Sigmoid colon (tissue), 7 donors: ENCODE data around the gene IL1A. TPM values are rescaled to one million over a fixed set of nuclear protein-coding genes. Genes with fewer than 3 reads are reported as not detected.

Source experiments
- DNase-seq: peaks from one replicate; pipeline ENCODE4 v3.0.0-alpha.2; 2019
- H3K27ac ChIP-seq, 4 donors: fragments of 200-600 bp; sonication (generic); one replicate each; pipeline ENCODE4 v1.5.1; 2016 to 2019; ENCODE audit warnings: mild to moderate bottlenecking in 1 of 4
- H3K27me3 ChIP-seq, 3 donors: fragments of 200-600 bp; sonication (generic); one replicate each; pipeline ENCODE4 v1.5.1; 2019; ENCODE audit warnings: mild to moderate bottlenecking in 1 of 3
- H3K36me3 ChIP-seq, 4 donors: fragments of 200-600 bp; sonication (generic); one replicate each; pipeline ENCODE4 v1.5.1; 2016 to 2019
- H3K4me1 ChIP-seq, 4 donors: fragments of 200-600 bp; sonication (generic); one replicate each; pipeline ENCODE4 v1.5.1; 2017 to 2019
- H3K4me3 ChIP-seq, 4 donors: fragments of 200-600 bp; sonication (generic); one replicate each; pipeline ENCODE4 v1.5.1; 2017 to 2019; ENCODE audit warnings: mild to moderate bottlenecking in 2 of 4, moderate library complexity in 1 of 4
- H3K9me3 ChIP-seq, 4 donors: fragments of 200-600 bp in 3 of 4; sonication (generic) in 3 of 4; one replicate each; pipeline versions ENCODE4 v1.5.1 to v1.6.1; 2013 to 2019
- EP300 ChIP-seq, 4 donors: sonication (generic); formaldehyde crosslinking; IDR thresholded peaks; one replicate each; pipeline ENCODE4 v1.6.1; 2017; ENCODE audit warnings: antibody characterized with exemption in 4 of 4
- POLR2A ChIP-seq, 2 donors: fragments of 450-650 bp; IDR thresholded peaks; one replicate each; pipeline ENCODE4 v1.6.1; 2016; ENCODE audit warnings: antibody characterized with exemption in 2 of 2, mild to moderate bottlenecking in 2 of 2, moderate library complexity in 2 of 2
- POLR2AphosphoS5 ChIP-seq, 4 donors: sonication (generic); formaldehyde crosslinking; IDR thresholded peaks; one replicate each; pipeline ENCODE4 v1.6.1; 2017; ENCODE audit warnings: antibody characterized with exemption in 4 of 4
- WGBS, 2 donors: extraction: QIAGEN DNeasy Blood & Tissue Kit; methylation state at CpG; one replicate each; pipeline ENCODE4 v1.1.7; 2013; 5-methylcytosine and 5-hydroxymethylcytosine counted together
- intact Hi-C: fragments of 100-400 bp; cut with DNase I; formaldehyde crosslinking; loops from one replicate; pipeline ENCODE4 v1.15.1; 2023
- polyA plus RNA-seq, 3 donors: library from polyadenylated mRNA; stranded (reverse); fragments of 200-250 nt; gene quantifications; one replicate each; pipeline ENCODE4 v1.2.3, GENCODE V29; 2013
- total RNA-seq, 4 donors: library from RNA; depleted of rRNA; stranded (reverse); fragments of >200 nt; gene quantifications; one replicate each; pipeline ENCODE4 v1.1.0, GENCODE V29; 2016
- TF ChIP-seq, protein P1 (sequence below), 4 experiments: fragments of 450-650 bp in 3 of 4; fragments of 200-600 bp in 1 of 4; IDR thresholded peaks; one replicate each; pipeline ENCODE4 v1.5.1; 2016 to 2019; ENCODE audit warnings: antibody characterized with exemption in 4 of 4, mild to moderate bottlenecking in 3 of 4, moderate library complexity in 2 of 4
- donor health status: healthy with polysubstance abuse.
- donor health status: Bipolar disorder and iron deficiency.
- donor health status: healthy.

IL1A gene
- total and polyA plus RNA-seq, 7 donors = 0.46 to 0.73 TPM; not detected in 5

- no peaks in the 10 kb centered on the region for H3K27me3 ChIP-seq
- intact Hi-C loops = no loop called here
- no peak for TF ChIP-seq POLR2AphosphoS5 (IDR thresholded peaks at IDR 0.05)
- no peak for TF ChIP-seq POLR2A (IDR thresholded peaks at IDR 0.05)
- no peak for TF ChIP-seq EP300 (IDR thresholded peaks at IDR 0.05)
- TF ChIP-seq, protein P1, sequence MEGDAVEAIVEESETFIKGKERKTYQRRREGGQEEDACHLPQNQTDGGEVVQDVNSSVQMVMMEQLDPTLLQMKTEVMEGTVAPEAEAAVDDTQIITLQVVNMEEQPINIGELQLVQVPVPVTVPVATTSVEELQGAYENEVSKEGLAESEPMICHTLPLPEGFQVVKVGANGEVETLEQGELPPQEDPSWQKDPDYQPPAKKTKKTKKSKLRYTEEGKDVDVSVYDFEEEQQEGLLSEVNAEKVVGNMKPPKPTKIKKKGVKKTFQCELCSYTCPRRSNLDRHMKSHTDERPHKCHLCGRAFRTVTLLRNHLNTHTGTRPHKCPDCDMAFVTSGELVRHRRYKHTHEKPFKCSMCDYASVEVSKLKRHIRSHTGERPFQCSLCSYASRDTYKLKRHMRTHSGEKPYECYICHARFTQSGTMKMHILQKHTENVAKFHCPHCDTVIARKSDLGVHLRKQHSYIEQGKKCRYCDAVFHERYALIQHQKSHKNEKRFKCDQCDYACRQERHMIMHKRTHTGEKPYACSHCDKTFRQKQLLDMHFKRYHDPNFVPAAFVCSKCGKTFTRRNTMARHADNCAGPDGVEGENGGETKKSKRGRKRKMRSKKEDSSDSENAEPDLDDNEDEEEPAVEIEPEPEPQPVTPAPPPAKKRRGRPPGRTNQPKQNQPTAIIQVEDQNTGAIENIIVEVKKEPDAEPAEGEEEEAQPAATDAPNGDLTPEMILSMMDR (IDR thresholded peaks at IDR 0.05) = no peak
- no peak overlapping the region for H3K4me3 ChIP-seq
- WGBS, 2 donors = 0% methylated on average over 1 of the region's 1 CpG
- no peak overlapping the region for H3K27ac ChIP-seq
- H3K4me1 ChIP-seq = no peaks in the 10 kb centered on the region
- no peak for DNase-seq
- H3K36me3 ChIP-seq = no peaks in the 10 kb centered on the region
- H3K9me3 ChIP-seq = peaks cover 0 to 2% (median 0%) of the 10 kb centered on the region in 4 donors
Observed at GRCh38 chr2:112796486-112796885, 12.2 kb upstream of the IL1A start.

GRCh38 chr2:112795774-112796173, 11.5 kb upstream of the IL1A start:
- Histone ChIP-seq H3K4me3 (no peak overlapping the region), H3K27ac (no peak overlapping the region), H3K4me1 (no peaks in the 10 kb centered on the region), H3K27me3 (no peaks in the 10 kb centered on the region), H3K36me3 (no peaks in the 10 kb centered on the region), H3K9me3 (peaks cover 0 to 2% (median 0%) of the 10 kb centered on the region in 4 donors)
- no peak for TF ChIP-seq POLR2A (IDR thresholded peaks at IDR 0.05)
- no peak for TF ChIP-seq EP300 (IDR thresholded peaks at IDR 0.05)
- TF ChIP-seq POLR2AphosphoS5 (IDR thresholded peaks at IDR 0.05) = no peak
- TF ChIP-seq, protein P1 (IDR thresholded peaks at IDR 0.05) = no peak
- no peak for DNase-seq
- WGBS, 2 donors = 52 to 82% methylated on average over 1 of the region's 1 CpG
- intact Hi-C loops = no loop called here

DNA sequence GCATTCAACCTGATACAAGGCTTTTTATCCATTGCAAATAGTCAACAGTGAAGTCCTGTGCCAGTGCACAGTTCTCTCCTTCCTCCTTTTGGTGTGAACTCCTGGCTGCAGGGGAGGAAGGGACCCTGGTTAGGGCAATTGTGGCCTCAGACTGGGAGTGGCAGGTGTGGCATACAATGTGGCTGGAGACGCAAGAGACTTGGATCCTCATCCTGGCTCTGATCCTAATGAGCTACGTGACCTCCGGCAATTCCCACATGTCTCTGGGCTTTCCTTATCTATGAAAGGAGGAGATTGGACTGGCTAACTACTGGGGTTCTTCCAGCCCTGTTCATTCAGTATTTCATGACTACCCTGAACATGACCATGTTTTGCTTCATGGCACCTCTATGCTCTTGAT, 10.5 kb upstream of the IL1A start:
- no peak for TF ChIP-seq POLR2A (IDR thresholded peaks at IDR 0.05)
- TF ChIP-seq EP300 (IDR thresholded peaks at IDR 0.05) = no peak
- TF ChIP-seq, protein P1 (IDR thresholded peaks at IDR 0.05) = no peak
- no peak for TF ChIP-seq POLR2AphosphoS5 (IDR thresholded peaks at IDR 0.05)
- Histone ChIP-seq H3K4me3 (no peak overlapping the region), H3K36me3 (no peaks in the 10 kb centered on the region), H3K27ac (no peak overlapping the region), H3K27me3 (no peaks in the 10 kb centered on the region), H3K9me3 (peaks cover 0 to 2% (median 0%) of the 10 kb centered on the region in 4 donors), H3K4me1 (no peaks in the 10 kb centered on the region)
- DNase-seq = no peak
- intact Hi-C loops = no loop called here
- 17 to 69% methylated on average over 3 of the region's 3 CpGs for WGBS, 2 donors

DNA sequence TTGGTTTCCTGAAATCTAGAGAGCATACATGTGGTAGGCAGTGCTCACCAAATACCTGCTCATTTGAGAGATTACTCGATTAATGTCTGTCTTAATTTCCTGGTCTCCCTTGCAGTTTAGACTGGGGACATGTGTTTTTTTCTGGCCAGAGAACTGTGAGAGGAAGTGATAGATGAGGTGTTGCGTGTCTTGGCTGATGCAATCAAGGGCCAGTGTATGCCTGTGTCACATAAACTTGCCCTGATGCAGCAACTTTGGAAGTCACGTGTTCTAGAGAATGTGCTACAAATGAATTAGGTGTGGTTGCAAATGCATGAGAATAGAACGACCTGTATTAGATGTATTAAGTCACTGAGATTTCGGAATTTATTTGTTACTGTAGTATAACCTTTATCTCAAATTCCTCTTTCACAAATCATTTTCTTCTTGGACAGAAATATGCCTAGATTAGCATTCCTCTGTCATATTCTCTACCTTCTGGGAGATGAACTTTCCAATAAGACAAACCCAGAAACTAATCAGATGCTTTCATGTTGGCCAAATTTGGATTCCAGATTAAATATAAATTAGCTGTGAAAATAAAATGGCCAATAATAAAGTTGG, 9.9 kb upstream of the IL1A start:
- no peaks in the 10 kb centered on the region for H3K4me1 ChIP-seq
- H3K9me3 ChIP-seq = no peaks in the 10 kb centered on the region
- peak; percentile 69 for DNase-seq
- H3K27ac ChIP-seq = peak overlapping the region in 1 of 4 donors; percentile 27
- no peak for TF ChIP-seq EP300 (IDR thresholded peaks at IDR 0.05)
- TF ChIP-seq POLR2A (IDR thresholded peaks at IDR 0.05) = no peak
- TF ChIP-seq POLR2AphosphoS5 (IDR thresholded peaks at IDR 0.05) = peak in 1 of 4 donors; percentile 31
- TF ChIP-seq, protein P1 (IDR thresholded peaks at IDR 0.05) = no peak
- no peaks in the 10 kb centered on the region for H3K36me3 ChIP-seq
- no peak overlapping the region for H3K4me3 ChIP-seq
- 69 to 81% methylated on average over 5 of the region's 5 CpGs for WGBS, 2 donors
- intact Hi-C loops = no loop called here
- no peaks in the 10 kb centered on the region for H3K27me3 ChIP-seq
